ENCODE results near the gene LRRC25. TPM values are rescaled to one million over a fixed set of nuclear protein-coding genes. Genes with fewer than 3 reads are reported as not detected.

LRRC25 gene
- total RNA-seq, 1 experiment from 2014 or later, result 0.12 TPM

- Histone ChIP-seq H4K20me1 (ENCODE audit: insufficient read depth) (no peaks in the 10 kb centered on the region), H3K9ac (ENCODE audit: low read length) (no peak overlapping the region), H3K36me3 (ENCODE audit: control insufficient read depth in 1 of 2, insufficient read depth in 2 of 2, low read length in 2 of 2) (no peaks in the 10 kb centered on the region), H2AFZ (ENCODE audit: low read depth, low read length, poor library complexity, severe bottlenecking) (no peak overlapping the region), H3K4me3 (replicated peaks in 1 of 2; ENCODE audit: low read depth in 1 of 2, low read length in 2 of 2) (no peak overlapping the region), H3K4me2 (ENCODE audit: low read length) (peak overlapping the region; percentile 2; the same call in 1 of the 2 replicates), H3K9me2 (ENCODE audit: insufficient read depth) (no peaks in the 10 kb centered on the region), H3K27ac (ENCODE audit: low read depth, low read length) (peak overlapping the region; percentile 99), H3K79me2 (ENCODE audit: insufficient read depth, low read length) (no peaks in the 10 kb centered on the region), H3K9me3 (ENCODE audit: control insufficient read depth in 1 of 2, insufficient read depth in 1 of 2, low read depth in 1 of 2, low read length in 2 of 2) (no peaks in the 10 kb centered on the region), H3K4me1 (ENCODE audit: control insufficient read depth in 1 of 2, insufficient read depth in 2 of 2, low read length in 2 of 2) (peaks cover 51 to 59% of the 10 kb centered on the region in 2 experiments), H3K27me3 (ENCODE audit: insufficient read depth, low read length) (no peaks in the 10 kb centered on the region)
- no peak for TF ChIP-seq ZBTB33 (IDR thresholded peaks at IDR 0.05; ENCODE audit: extremely low read depth, insufficient replicate concordance, low read length)
- TF ChIP-seq POLR2AphosphoS5 (IDR thresholded peaks at IDR 0.05; ENCODE audit: low read depth, low read length), result no peak
- no peak for TF ChIP-seq EGR1 (IDR thresholded peaks at IDR 0.05; ENCODE audit: low read depth)
- TF ChIP-seq SIN3A (IDR thresholded peaks at IDR 0.05; ENCODE audit: low read depth), result no peak
- TF ChIP-seq RAD21 (IDR thresholded peaks at IDR 0.05; ENCODE audit: low read depth), result no peak
- no peak for TF ChIP-seq EZH2 (IDR thresholded peaks at IDR 0.05)
- no peak for TF ChIP-seq CEBPB (IDR thresholded peaks at IDR 0.05; ENCODE audit: low read depth)
- TF ChIP-seq ZFX (IDR thresholded peaks at IDR 0.05), result no peak
- TF ChIP-seq SRF (IDR thresholded peaks at IDR 0.05; ENCODE audit: low read depth), result no peak
- TF ChIP-seq SP1 (IDR thresholded peaks at IDR 0.05; ENCODE audit: low read depth), result no peak
- BruUV-seq (replicated peaks), result no TSS peak
- ATAC-seq (no peak), DNase-seq (ENCODE audit: low read depth, low spot score) (no peak)
- ChIA-PET RAD21 (ENCODE audit: low non-redundant PET in 1 of 2, low total read pairs in 2 of 2, uncharacterized antibody in 2 of 2, unreplicated experiment in 2 of 2) (interaction anchor here in 1 of 2 experiments (0.7 kb wide), 1 partner anchor 702 kb away, joined by 3 read pairs; no protein-coding TSS in a partner anchor), CTCF (interaction anchor here (1.1 kb wide), 1 partner anchor 35 kb away, joined by 3 read pairs; no protein-coding TSS in a partner anchor), POLR2A (interaction anchor here (0.9 to 9.1 kb wide), 3 partner anchors 23 to 82 kb away, joined by 3 to 58 read pairs (median 4); partner anchors contain the start of gene GDF15)
- intact Hi-C loops (cut with micrococcal nuclease), result no loop called here
These were observed 34.4 kb downstream of the LRRC25 start for GRCh38 chr19:18362934-18363542.
